ENCODE results near the gene CCDC183. TPM values are rescaled to one million over a fixed set of nuclear protein-coding genes. Genes with fewer than 3 reads are reported as not detected.
A peak's percentile ranks its signal among the peaks of the same experiment; 100 is the strongest.

The CCDC183 gene
- total and polyA plus RNA-seq, 10 of the 15 experiments (the other 5 are each of a cell fraction or from before 2014, with no cell fraction given) = 0.04 to 1.2 (median 0.55) TPM; not detected in 5

DNA sequence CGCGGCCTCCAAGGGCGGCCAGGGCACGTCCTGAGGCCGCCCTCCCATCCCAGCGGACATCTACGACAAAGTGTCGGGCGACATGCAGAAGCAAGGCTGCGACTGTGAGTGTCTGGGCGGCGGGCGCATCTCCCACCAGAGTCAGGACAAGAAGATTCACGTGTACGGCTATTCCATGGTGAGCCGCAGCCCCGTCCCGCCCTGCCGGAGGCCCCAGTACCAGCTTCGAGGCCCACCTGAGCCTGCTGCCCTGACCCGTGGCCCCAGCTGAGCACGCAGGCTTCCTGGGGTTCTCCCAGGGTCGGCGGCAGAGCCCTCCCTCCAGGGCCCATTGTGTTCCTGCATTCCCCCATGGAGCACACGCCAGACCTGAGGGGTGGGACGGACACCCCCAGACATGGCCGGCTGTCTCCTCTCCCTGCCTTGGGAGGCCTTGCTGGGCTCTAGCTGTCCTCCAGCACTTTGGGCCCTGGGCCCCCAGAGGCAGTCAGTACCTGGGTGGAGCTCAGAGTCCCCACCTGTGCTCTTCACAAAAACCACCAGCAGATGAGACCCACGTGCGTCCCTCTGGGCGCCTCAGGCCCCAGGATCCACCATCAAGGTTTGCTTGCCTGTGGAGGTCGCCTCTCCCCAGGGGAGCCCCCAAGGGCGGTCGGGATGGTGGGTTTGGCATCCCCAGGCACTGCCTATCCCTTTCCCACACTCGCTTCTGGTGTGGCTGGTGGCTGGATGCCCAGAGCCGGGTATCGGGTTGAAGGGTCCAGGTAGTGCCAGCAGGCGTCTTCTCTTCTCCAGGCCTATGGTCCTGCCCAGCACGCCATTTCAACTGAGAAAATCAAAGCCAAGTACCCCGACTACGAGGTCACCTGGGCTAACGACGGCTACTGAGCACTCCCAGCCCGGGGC lies 54.1 kb downstream of the CCDC183 start:
- no peaks in the 10 kb centered on the region; a peak in 1 of 4 replicates for H3K27me3 ChIP-seq (replicated peaks in 1 of 2; ENCODE audit: control insufficient read depth in 2 of 2, insufficient read depth in 2 of 2, low read length in 1 of 2)
- peak overlapping the region; percentile 80 for H3K4me3 ChIP-seq
- H4K20me1 ChIP-seq (ENCODE audit: control insufficient read depth, insufficient read depth) = no peaks in the 10 kb centered on the region; the same call in 1 of the 2 replicates
- ChIA-PET RAD21 (ENCODE audit: unreplicated experiment) (no interaction called here), POLR2A (interaction anchor here (1.0 kb wide), 1 partner anchor 34 kb away, joined by 3 read pairs; no protein-coding TSS in a partner anchor), CTCF (no interaction called here), SMC1A (ENCODE audit: uncharacterized antibody, unreplicated experiment) (no interaction called here)
- in situ Hi-C loops (cut with MboI) = no loop called here
- TF ChIP-seq HDGF (IDR thresholded peaks at IDR 0.05) (0 out of 2 replicates have a peak, but pooled peaks have one; percentile 15), POLR2A (IDR thresholded peaks at IDR 0.05; ENCODE audit: low read depth, low read length) (peak; percentile 52), SMARCA5 (IDR thresholded peaks at IDR 0.05) (no peak), POLR2AphosphoS2 (IDR thresholded peaks at IDR 0.05; ENCODE audit: low read depth, low read length) (0 out of 2 replicates have a peak, but pooled peaks have one; percentile 7), GATAD2B (conservative IDR thresholded peaks at IDR 0.05; ENCODE audit: low read depth) (0 out of 2 replicates have a peak, but pooled peaks have one; percentile 39)
- TF ChIP-seq, protein P1, sequence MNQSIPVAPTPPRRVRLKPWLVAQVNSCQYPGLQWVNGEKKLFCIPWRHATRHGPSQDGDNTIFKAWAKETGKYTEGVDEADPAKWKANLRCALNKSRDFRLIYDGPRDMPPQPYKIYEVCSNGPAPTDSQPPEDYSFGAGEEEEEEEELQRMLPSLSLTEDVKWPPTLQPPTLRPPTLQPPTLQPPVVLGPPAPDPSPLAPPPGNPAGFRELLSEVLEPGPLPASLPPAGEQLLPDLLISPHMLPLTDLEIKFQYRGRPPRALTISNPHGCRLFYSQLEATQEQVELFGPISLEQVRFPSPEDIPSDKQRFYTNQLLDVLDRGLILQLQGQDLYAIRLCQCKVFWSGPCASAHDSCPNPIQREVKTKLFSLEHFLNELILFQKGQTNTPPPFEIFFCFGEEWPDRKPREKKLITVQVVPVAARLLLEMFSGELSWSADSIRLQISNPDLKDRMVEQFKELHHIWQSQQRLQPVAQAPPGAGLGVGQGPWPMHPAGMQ (IDR thresholded peaks at IDR 0.05; ENCODE audit: borderline replicate concordance) = no peak
- peaks cover 4% of the 10 kb centered on the region; the same call in 1 of the 3 replicates for H3K9me3 ChIP-seq (replicated peaks; ENCODE audit: control insufficient read depth, insufficient read depth, low read length)
- FAIRE-seq = no peak
- peak overlapping the region; percentile 58; the same call in 1 of the 2 replicates for H3K9ac ChIP-seq (ENCODE audit: control insufficient read depth, insufficient read depth, low read length)
- no peak for DNase-seq (ENCODE audit: low read depth, low spot score)
- peaks cover 7% of the 10 kb centered on the region for H3K4me1 ChIP-seq (ENCODE audit: control insufficient read depth, insufficient read depth, low read length)
- peaks cover 4 to 8% of the 10 kb centered on the region in 2 experiments; a peak in 3 of 4 replicates for H3K36me3 ChIP-seq (ENCODE audit: control insufficient read depth in 2 of 2, insufficient read depth in 2 of 2, low read length in 1 of 2)
- no peak for ATAC-seq
- H3K79me2 ChIP-seq (ENCODE audit: control insufficient read depth, insufficient read depth, low read length) = peaks cover 10% of the 10 kb centered on the region; the same call in 1 of the 2 replicates
- BruUV-seq (replicated peaks) = TSS peak; percentile 85
- 63% methylated on average over 43 of the region's 43 CpGs for WGBS (ENCODE audit: insufficient coverage, insufficient replicate concordance, low lambda C conversion rate, missing lambda C conversion rate)
- intact Hi-C loops (cut with micrococcal nuclease; ENCODE audit: unreplicated experiment) = loop anchor here (2.0 to 5.0 kb wide), 4 partner anchors 32 to 187 kb away; partner anchors contain the start of genes FBXW5 and TMEM141
- no peak overlapping the region for H2AFZ ChIP-seq (ENCODE audit: control insufficient read depth, low read depth, low read length)
- peak overlapping the region; percentile 33; the same call in 1 of the 2 replicates for H3K27ac ChIP-seq (ENCODE audit: control insufficient read depth, insufficient read depth)
- H3K4me2 ChIP-seq (ENCODE audit: control insufficient read depth, insufficient read depth) = peak overlapping the region; percentile 96
